Thoracic aorta (tissue), 2 donors: ENCODE measurements around the gene ASIC1. TPM values are rescaled to one million over a fixed set of nuclear protein-coding genes. Genes with fewer than 3 reads are reported as not detected.

Experiments used
- ATAC-seq: fragments of 150-250 bp; one replicate; pipeline ENCODE4 v1.8.0; 2017; ENCODE audit warnings: low read depth; ENCODE audit not compliant: insufficient number of reproducible peaks, low FRiP score
- DNase-seq: peaks from one replicate; pipeline ENCODE4 v3.0.0-alpha.2; 2020; ENCODE audit warnings: low spot score
- H3K27ac ChIP-seq, 2 donors: fragments of 200-600 bp; sonication (generic); 1 replicate in 1 of 2; 2 replicates in 1 of 2; pipeline ENCODE4 v1.5.1; 2016; ENCODE audit warnings: mild to moderate bottlenecking in 2 of 2, moderate library complexity in 2 of 2
- H3K27me3 ChIP-seq: fragments of 200-600 bp; sonication (generic); replicated peaks from 2 replicates; pipeline ENCODE4 v1.6.0; 2016; ENCODE audit warnings: mild to moderate bottlenecking; ENCODE audit not compliant: insufficient read depth
- H3K36me3 ChIP-seq: fragments of 200-600 bp; sonication (generic); one replicate; pipeline ENCODE4 v1.5.1; 2016
- H3K4me1 ChIP-seq, 2 donors: fragments of 200-600 bp; sonication (generic); 1 replicate in 1 of 2; 2 replicates in 1 of 2; pipeline versions ENCODE4 v1.5.1 to v1.6.0; 2016; ENCODE audit warnings: low read depth in 2 of 2, mild to moderate bottlenecking in 1 of 2; ENCODE audit not compliant: control insufficient read depth in 1 of 2
- H3K4me3 ChIP-seq: fragments of 200-600 bp; sonication (generic); 2 replicates; pipeline ENCODE4 v1.5.1; 2016; ENCODE audit warnings: mild to moderate bottlenecking
- H3K9me3 ChIP-seq: fragments of 200-600 bp; sonication (generic); 2 replicates; pipeline ENCODE4 v1.5.1; 2016
- CTCF ChIP-seq: fragments of 200-600 bp; sonication (generic); IDR thresholded peaks from one replicate; pipeline ENCODE4 v1.5.1; 2019; ENCODE audit warnings: antibody characterized with exemption
- total RNA-seq, 2 donors: library from RNA; depleted of rRNA; stranded (reverse); fragments of >200 nt; gene quantifications; one replicate each; pipeline versions ENCODE4 v1.1.0 to v1.2.3, GENCODE V29; 2016

Gene ASIC1
- total RNA-seq, 2 donors from 2014 or later: not detected

GRCh38 chr12:50089730-50090129, 32.3 kb downstream of the ASIC1 start:
- Histone ChIP-seq H3K27ac (no peak overlapping the region), H3K9me3 (no peaks in the 10 kb centered on the region), H3K4me3 (no peak overlapping the region), H3K27me3 (no peaks in the 10 kb centered on the region), H3K4me1 (peaks cover 0 to 28% of the 10 kb centered on the region in 2 donors), H3K36me3 (peaks cover 58% of the 10 kb centered on the region)
- ATAC-seq (no peak), DNase-seq (no peak)
- no peak for TF ChIP-seq CTCF

GRCh38 chr12:50090391-50090790, 33.0 kb downstream of the ASIC1 start:
- H3K36me3 ChIP-seq: peaks cover 65% of the 10 kb centered on the region
- no peak overlapping the region for H3K4me3 ChIP-seq
- TF ChIP-seq CTCF: no peak
- DNase-seq: no peak
- H3K9me3 ChIP-seq: no peaks in the 10 kb centered on the region
- no peaks in the 10 kb centered on the region for H3K27me3 ChIP-seq
- no peak overlapping the region for H3K27ac ChIP-seq
- no peak for ATAC-seq
- peaks cover 0 to 28% of the 10 kb centered on the region in 2 donors for H3K4me1 ChIP-seq

- no peak for ATAC-seq
Observed at GRCh38 chr12:50097952-50098351, 40.6 kb downstream of the ASIC1 start.

GRCh38 chr12:50099302-50100008, 42.1 kb downstream of the ASIC1 start:
- H3K9me3 ChIP-seq: no peaks in the 10 kb centered on the region
- ATAC-seq: no peak
- H3K36me3 ChIP-seq: peaks cover 50% of the 10 kb centered on the region
- no peak overlapping the region for H3K4me3 ChIP-seq
- peaks cover 8 to 13% of the 10 kb centered on the region in 2 donors for H3K4me1 ChIP-seq
- TF ChIP-seq CTCF: no peak
- no peaks in the 10 kb centered on the region for H3K27me3 ChIP-seq
- no peak overlapping the region for H3K27ac ChIP-seq
- no peak for DNase-seq

More at GRCh38 chr12:50097952-50098351, 40.6 kb downstream of the ASIC1 start:
- H3K9me3 ChIP-seq: no peaks in the 10 kb centered on the region
- H3K36me3 ChIP-seq: peaks cover 63% of the 10 kb centered on the region
- no peaks in the 10 kb centered on the region for H3K4me1 ChIP-seq
- no peak for TF ChIP-seq CTCF
- no peak overlapping the region for H3K27ac ChIP-seq
- no peak for DNase-seq
- no peak overlapping the region for H3K4me3 ChIP-seq
- no peaks in the 10 kb centered on the region for H3K27me3 ChIP-seq

GRCh38 chr12:50100561-50100960, 43.2 kb downstream of the ASIC1 start:
- H3K36me3 ChIP-seq: peaks cover 39% of the 10 kb centered on the region
- H3K4me3 ChIP-seq: no peak overlapping the region
- no peaks in the 10 kb centered on the region for H3K9me3 ChIP-seq
- H3K27me3 ChIP-seq: no peaks in the 10 kb centered on the region
- ATAC-seq: no peak
- DNase-seq: no peak
- no peak for TF ChIP-seq CTCF
- H3K4me1 ChIP-seq: peaks cover 8 to 16% of the 10 kb centered on the region in 2 donors
- no peak overlapping the region for H3K27ac ChIP-seq
